Hepatocyte (in vitro differentiated cells): Measurements from ENCODE around the gene OR2V2. TPM values are rescaled to one million over a fixed set of nuclear protein-coding genes. Genes with fewer than 3 reads are reported as not detected.

Experiments used
- DNase-seq: peaks from one replicate; pipeline ENCODE4 v3.0.0-alpha.2; 2016; ENCODE audit warnings: low spot score
- H2AFZ ChIP-seq: fragments of 200-600 bp; sonication (generic); 2 replicates; pipeline ENCODE4 v1.6.0; 2016; ENCODE audit warnings: antibody characterized with exemption, mild to moderate bottlenecking
- H3K27ac ChIP-seq: fragments of 200-600 bp; sonication (generic); 2 replicates; pipeline ENCODE4 v1.5.1; 2016; ENCODE audit warnings: mild to moderate bottlenecking
- H3K27me3 ChIP-seq: fragments of 200-600 bp; sonication (generic); 2 replicates; pipeline ENCODE4 v1.6.1; 2016
- H3K36me3 ChIP-seq: fragments of 200-600 bp; sonication (generic); replicated peaks from 2 replicates; pipeline ENCODE4 v1.5.1; 2016; ENCODE audit warnings: low read depth; ENCODE audit not compliant: insufficient read depth
- H3K4me1 ChIP-seq: fragments of 200-600 bp; sonication (generic); 2 replicates; pipeline ENCODE4 v1.5.1; 2016; ENCODE audit warnings: mild to moderate bottlenecking, moderate library complexity; ENCODE audit not compliant: insufficient read depth
- H3K4me2 ChIP-seq: fragments of 200-600 bp; sonication (generic); 2 replicates; pipeline ENCODE4 v1.6.0; 2016
- H3K4me3 ChIP-seq: fragments of 200-600 bp; sonication (generic); 2 replicates; pipeline ENCODE4 v1.5.1; 2016; ENCODE audit warnings: mild to moderate bottlenecking
- H3K79me2 ChIP-seq: fragments of 200-600 bp; sonication (generic); 2 replicates; pipeline ENCODE4 v1.6.0; 2017; ENCODE audit warnings: mild to moderate bottlenecking
- H3K9me2 ChIP-seq: fragments of 200-600 bp; sonication (generic); replicated peaks from 2 replicates; pipeline ENCODE4 v1.6.0; 2017; ENCODE audit warnings: mild to moderate bottlenecking; ENCODE audit not compliant: insufficient read depth
- H3K9me3 ChIP-seq: fragments of 200-600 bp; sonication (generic); 2 replicates; pipeline ENCODE4 v1.5.1; 2016; ENCODE audit warnings: low read depth, mild to moderate bottlenecking
- H4K20me1 ChIP-seq: fragments of 200-600 bp; sonication (generic); 2 replicates; pipeline ENCODE4 v1.6.0; 2016; ENCODE audit warnings: mild to moderate bottlenecking; ENCODE audit not compliant: insufficient read depth, poor library complexity, severe bottlenecking
- CTCF ChIP-seq: fragments of 200-600 bp; sonication (generic); IDR thresholded peaks from 2 replicates; pipeline ENCODE4 v1.5.1; 2016; ENCODE audit warnings: antibody characterized with exemption, mild to moderate bottlenecking; ENCODE audit not compliant: poor library complexity
- EZH2 ChIP-seq: fragments of 200-600 bp; sonication (generic); IDR thresholded peaks from 2 replicates; pipeline ENCODE4 v1.6.1; 2016; ENCODE audit warnings: antibody characterized with exemption, mild to moderate bottlenecking, borderline replicate concordance
- EZH2phosphoT487 ChIP-seq: fragments of 200-600 bp; sonication (generic); IDR thresholded peaks from one replicate; pipeline ENCODE4 v1.6.1; 2018; ENCODE audit warnings: antibody characterized with exemption, mild to moderate bottlenecking, low read depth, moderate library complexity; ENCODE audit not compliant: unreplicated experiment, severe bottlenecking
- WGBS: methylation state at CpG from one replicate; pipeline ENCODE4 v1.1.6; 2016; ENCODE audit warnings: low lambda C conversion rate; ENCODE audit errors: missing lambda C conversion rate; 5-methylcytosine and 5-hydroxymethylcytosine counted together
- polyA plus RNA-seq: library from polyadenylated mRNA; unstranded; fragments of >200 nt; fragmentation: Nextera tagmentation; extraction: Ambion mirVana; gene quantifications from 2 replicates; pipeline ENCODE4 v1.2.1, GENCODE V29; 2016
- total RNA-seq: library from RNA; depleted of rRNA; stranded (reverse); fragments of >200 nt; gene quantifications from 2 replicates; pipeline ENCODE4 v1.2.3, GENCODE V29; 2014

Gene OR2V2
- total and polyA plus RNA-seq, 2 experiments from 2014 or later, result not detected

- no peaks in the 10 kb centered on the region for H3K9me2 ChIP-seq
- H3K79me2 ChIP-seq, result no peaks in the 10 kb centered on the region
- H4K20me1 ChIP-seq, result no peaks in the 10 kb centered on the region
- H3K4me1 ChIP-seq, result no peaks in the 10 kb centered on the region
- no peak overlapping the region for H3K27ac ChIP-seq
- no peaks in the 10 kb centered on the region for H3K9me3 ChIP-seq
- H3K4me2 ChIP-seq, result no peak overlapping the region
- TF ChIP-seq EZH2phosphoT487, result no peak
- TF ChIP-seq CTCF, result no peak
- TF ChIP-seq EZH2, result no peak
- H3K27me3 ChIP-seq, result no peaks in the 10 kb centered on the region
- 81% methylated on average over 7 of the region's 7 CpGs for WGBS
- no peak for DNase-seq
- no peak overlapping the region for H3K4me3 ChIP-seq
- no peaks in the 10 kb centered on the region for H3K36me3 ChIP-seq
- no peak overlapping the region for H2AFZ ChIP-seq
Measured at GRCh38 chr5:181142054-181142453, 5.3 kb upstream of the OR2V2 start.

DNA sequence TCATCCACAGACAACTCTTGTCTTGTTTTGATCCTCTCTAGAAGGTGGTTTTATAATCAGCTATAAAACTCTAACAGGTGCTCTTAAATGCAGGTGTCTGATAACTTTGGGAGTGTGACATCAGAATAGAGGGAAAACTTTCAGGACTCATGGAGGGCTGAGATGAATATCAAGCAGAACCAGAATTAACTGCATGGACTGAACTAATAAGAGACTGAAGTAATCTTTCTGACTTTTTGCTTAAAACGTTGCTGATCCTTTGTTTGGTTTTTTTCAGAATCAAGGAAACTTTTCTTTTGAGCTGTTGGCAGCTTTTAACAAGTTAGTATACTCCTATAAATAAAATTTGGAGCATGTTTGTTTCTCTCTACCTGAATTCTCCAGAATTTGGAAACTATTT lies 2.3 kb upstream of the OR2V2 start:
- Histone ChIP-seq H3K27ac (no peak overlapping the region), H3K4me3 (no peak overlapping the region), H3K4me2 (no peak overlapping the region), H2AFZ (no peak overlapping the region), H3K9me2 (no peaks in the 10 kb centered on the region), H3K36me3 (no peaks in the 10 kb centered on the region), H4K20me1 (no peaks in the 10 kb centered on the region), H3K4me1 (no peaks in the 10 kb centered on the region), H3K27me3 (no peaks in the 10 kb centered on the region), H3K79me2 (no peaks in the 10 kb centered on the region), H3K9me3 (no peaks in the 10 kb centered on the region)
- TF ChIP-seq CTCF (no peak), EZH2phosphoT487 (no peak), EZH2 (no peak)
- WGBS, result 61% methylated on average over 1 of the region's 1 CpG
- DNase-seq, result no peak

DNA sequence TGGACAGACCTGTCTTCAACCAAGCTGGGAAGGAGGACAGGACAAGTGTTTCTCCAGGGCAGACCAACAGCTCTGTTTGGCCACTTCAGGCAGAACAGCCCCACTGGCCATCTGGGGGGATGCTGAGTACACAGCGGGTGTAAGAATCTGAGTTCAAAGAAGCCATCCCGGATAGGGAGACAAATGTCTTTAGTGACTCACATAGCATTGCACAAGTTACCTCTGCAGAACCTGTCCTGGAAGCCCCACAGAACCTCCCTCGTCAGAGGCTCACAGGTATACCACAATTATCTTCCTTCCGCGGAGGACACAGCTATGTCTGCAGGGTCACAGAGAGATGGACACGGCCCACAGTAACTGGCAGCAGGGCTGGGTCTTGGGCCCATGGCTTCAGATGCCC lies 2.0 kb downstream of the OR2V2 start:
- 91% methylated on average over 6 of the region's 6 CpGs for WGBS

More for the DNA sequence above, 2.0 kb downstream of the OR2V2 start:
- no peaks in the 10 kb centered on the region for H3K9me3 ChIP-seq
- H3K4me1 ChIP-seq, result no peaks in the 10 kb centered on the region
- no peaks in the 10 kb centered on the region for H3K36me3 ChIP-seq
- H3K4me3 ChIP-seq, result no peak overlapping the region
- no peaks in the 10 kb centered on the region for H3K79me2 ChIP-seq
- no peaks in the 10 kb centered on the region for H3K27me3 ChIP-seq
- H3K27ac ChIP-seq, result no peak overlapping the region
- no peaks in the 10 kb centered on the region for H3K9me2 ChIP-seq
- H3K4me2 ChIP-seq, result no peak overlapping the region
- H4K20me1 ChIP-seq, result no peaks in the 10 kb centered on the region
- H2AFZ ChIP-seq, result no peak overlapping the region
- TF ChIP-seq EZH2 (no peak), EZH2phosphoT487 (no peak), CTCF (no peak)
- DNase-seq, result no peak
